PC-9 (cell line): ENCODE data around the gene LRRC27.

Experiments
- EZH2 ChIP-seq: fragments of 200-600 bp; sonication (generic); IDR thresholded peaks from 2 replicates; pipeline ENCODE4 v1.8.0; 2017; ENCODE audit warnings: antibody characterized with exemption, low read depth
- TF ChIP-seq, protein P1 (sequence below): fragments of 200-600 bp; sonication (generic); conservative IDR thresholded peaks from 2 replicates; pipeline ENCODE4 v1.6.1; 2017; ENCODE audit warnings: mixed run types, antibody characterized with exemption, mild to moderate bottlenecking, moderate library complexity

DNA sequence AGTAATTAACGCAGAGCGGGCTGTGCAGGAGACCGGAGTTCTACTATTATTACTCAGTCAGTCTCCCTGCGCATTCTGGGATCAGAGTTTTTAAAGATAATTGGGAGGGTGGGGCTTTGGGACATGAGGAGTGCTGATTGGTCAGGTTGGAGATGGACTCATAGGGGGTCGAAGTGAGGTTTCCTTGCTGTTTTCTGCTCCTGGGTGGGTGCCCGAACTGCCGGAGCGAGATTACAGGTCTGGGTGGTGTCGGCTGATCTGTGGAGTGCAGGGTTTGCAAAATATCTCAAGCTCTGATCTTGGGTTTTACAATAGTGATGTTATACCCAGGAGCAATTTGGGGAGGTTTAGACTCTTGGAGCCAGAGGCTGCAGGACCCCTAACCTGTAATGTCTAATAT, 3.9 kb upstream of the LRRC27 start:
- TF ChIP-seq, protein P1, sequence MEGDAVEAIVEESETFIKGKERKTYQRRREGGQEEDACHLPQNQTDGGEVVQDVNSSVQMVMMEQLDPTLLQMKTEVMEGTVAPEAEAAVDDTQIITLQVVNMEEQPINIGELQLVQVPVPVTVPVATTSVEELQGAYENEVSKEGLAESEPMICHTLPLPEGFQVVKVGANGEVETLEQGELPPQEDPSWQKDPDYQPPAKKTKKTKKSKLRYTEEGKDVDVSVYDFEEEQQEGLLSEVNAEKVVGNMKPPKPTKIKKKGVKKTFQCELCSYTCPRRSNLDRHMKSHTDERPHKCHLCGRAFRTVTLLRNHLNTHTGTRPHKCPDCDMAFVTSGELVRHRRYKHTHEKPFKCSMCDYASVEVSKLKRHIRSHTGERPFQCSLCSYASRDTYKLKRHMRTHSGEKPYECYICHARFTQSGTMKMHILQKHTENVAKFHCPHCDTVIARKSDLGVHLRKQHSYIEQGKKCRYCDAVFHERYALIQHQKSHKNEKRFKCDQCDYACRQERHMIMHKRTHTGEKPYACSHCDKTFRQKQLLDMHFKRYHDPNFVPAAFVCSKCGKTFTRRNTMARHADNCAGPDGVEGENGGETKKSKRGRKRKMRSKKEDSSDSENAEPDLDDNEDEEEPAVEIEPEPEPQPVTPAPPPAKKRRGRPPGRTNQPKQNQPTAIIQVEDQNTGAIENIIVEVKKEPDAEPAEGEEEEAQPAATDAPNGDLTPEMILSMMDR = no peak
- TF ChIP-seq EZH2 = no peak
